DOHH2 (cell line): ENCODE measurements around the gene GBE1.

ENCODE experiments used
- CTCF ChIP-seq: fragments of 200-600 bp; sonication (generic); IDR thresholded peaks from one replicate; pipeline ENCODE4 v1.5.1; 2014; ENCODE audit warnings: antibody characterized with exemption, mild to moderate bottlenecking, low read depth, low read length; ENCODE audit not compliant: poor library complexity, severe bottlenecking
- EZH2phosphoT487 ChIP-seq: fragments of 200-600 bp; sonication (generic); IDR thresholded peaks from 2 replicates; pipeline ENCODE4 v1.6.1; 2017; ENCODE audit warnings: borderline replicate concordance, mild to moderate bottlenecking, antibody characterized with exemption, low read length, moderate library complexity, mixed read lengths

GRCh38 chr3:81663114-81663513, 98.3 kb downstream of the GBE1 start:
- TF ChIP-seq CTCF (no peak), EZH2phosphoT487 (no peak)
